WTC11 (cell line): Measurements from ENCODE around the gene SERP1.

Experiments
- ATF3 ChIP-seq: sonication (generic); formaldehyde crosslinking; conservative IDR thresholded peaks from 2 replicates; pipeline ENCODE4 v1.8.1; 2022; ENCODE audit warnings: mild to moderate bottlenecking, missing genetic modification reagents
- CBFB ChIP-seq: sonication (generic); formaldehyde crosslinking; IDR thresholded peaks from 2 replicates; pipeline ENCODE4 v1.8.1; 2022; ENCODE audit warnings: mild to moderate bottlenecking, low read depth, missing genetic modification reagents
- CTCF ChIP-seq: fragments of 200-600 bp; IDR thresholded peaks from 2 replicates; pipeline ENCODE4 v1.8.0; 2022; ENCODE audit warnings: antibody characterized with exemption
- ERG ChIP-seq: fragments of 250-450 bp; sonication (Bioruptor Pico); IDR thresholded peaks from 2 replicates; pipeline ENCODE4 v1.8.0; 2021; ENCODE audit warnings: mild to moderate bottlenecking
- FOXJ3 ChIP-seq: sonication (generic); formaldehyde crosslinking; IDR thresholded peaks from 2 replicates; pipeline ENCODE4 v1.9.0; 2021; ENCODE audit warnings: missing genetic modification reagents, mild to moderate bottlenecking, borderline replicate concordance
- HMGA2 ChIP-seq: fragments of 250-450 bp; sonication (Bioruptor Pico); IDR thresholded peaks from 2 replicates; pipeline ENCODE4 v1.4.0; 2021; ENCODE audit warnings: mild to moderate bottlenecking, moderate library complexity
- HMGXB4 ChIP-seq: sonication (generic); formaldehyde crosslinking; IDR thresholded peaks from 2 replicates; pipeline ENCODE4 v1.8.1; 2023; ENCODE audit warnings: mild to moderate bottlenecking, moderate library complexity, missing genetic modification reagents
- IRF2 ChIP-seq: sonication (generic); formaldehyde crosslinking; IDR thresholded peaks from 2 replicates; pipeline ENCODE4 v1.8.0; 2022; ENCODE audit warnings: low read depth, missing genetic modification reagents, borderline replicate concordance
- MAX ChIP-seq: sonication (generic); formaldehyde crosslinking; IDR thresholded peaks from 2 replicates; pipeline ENCODE4 v1.8.0; 2022; ENCODE audit warnings: mild to moderate bottlenecking, missing genetic modification reagents
- SMAD3 ChIP-seq: sonication (generic); formaldehyde crosslinking; IDR thresholded peaks from 2 replicates; pipeline ENCODE4 v1.8.0; 2022; ENCODE audit warnings: missing genetic modification reagents, mild to moderate bottlenecking, borderline replicate concordance
- SP1 ChIP-seq: sonication (generic); formaldehyde crosslinking; conservative IDR thresholded peaks from 2 replicates; pipeline ENCODE4 v1.8.1; 2022; ENCODE audit warnings: missing genetic modification reagents
- TCF7 ChIP-seq: sonication (generic); formaldehyde crosslinking; IDR thresholded peaks from 2 replicates; pipeline ENCODE4 v1.8.0; 2022; ENCODE audit warnings: mild to moderate bottlenecking, low read depth, missing genetic modification reagents, moderate library complexity

- TF ChIP-seq CTCF (no peak), ERG (CRISPR knock-in tag) (no peak), FOXJ3 (CRISPR knock-in tag) (no peak), IRF2 (no peak), HMGA2 (no peak), MAX (CRISPR knock-in tag) (no peak), ATF3 (CRISPR knock-in tag) (no peak), TCF7 (CRISPR knock-in tag) (no peak), SP1 (no peak), CBFB (no peak), SMAD3 (CRISPR knock-in tag) (no peak), HMGXB4 (CRISPR knock-in tag) (no peak)
These were observed 24.8 kb downstream of the SERP1 start for GRCh38 chr3:150521463-150521862.
